Suprapubic skin (tissue), 4 donors: ENCODE measurements around the gene PPP1R1C.

Source experiments
- POLR2A ChIP-seq, 2 donors: fragments of 450-650 bp; IDR thresholded peaks; one replicate each; pipeline ENCODE4 v1.6.1; 2017; ENCODE audit warnings: antibody characterized with exemption in 2 of 2, mild to moderate bottlenecking in 2 of 2, moderate library complexity in 2 of 2
- POLR2AphosphoS5 ChIP-seq, 3 donors: sonication (generic); formaldehyde crosslinking; IDR thresholded peaks; one replicate each; pipeline ENCODE4 v1.6.1; 2017; ENCODE audit warnings: antibody characterized with exemption in 3 of 3
- TF ChIP-seq, protein P1 (sequence below), 2 donors: fragments of 200-600 bp in 1 of 2; fragments of 450-650 bp in 1 of 2; sonication (generic) in 1 of 2; IDR thresholded peaks; one replicate each; pipeline ENCODE4 v1.5.1; 2016 to 2019; ENCODE audit warnings: antibody characterized with exemption in 2 of 2, mild to moderate bottlenecking in 1 of 2, moderate library complexity in 1 of 2

DNA sequence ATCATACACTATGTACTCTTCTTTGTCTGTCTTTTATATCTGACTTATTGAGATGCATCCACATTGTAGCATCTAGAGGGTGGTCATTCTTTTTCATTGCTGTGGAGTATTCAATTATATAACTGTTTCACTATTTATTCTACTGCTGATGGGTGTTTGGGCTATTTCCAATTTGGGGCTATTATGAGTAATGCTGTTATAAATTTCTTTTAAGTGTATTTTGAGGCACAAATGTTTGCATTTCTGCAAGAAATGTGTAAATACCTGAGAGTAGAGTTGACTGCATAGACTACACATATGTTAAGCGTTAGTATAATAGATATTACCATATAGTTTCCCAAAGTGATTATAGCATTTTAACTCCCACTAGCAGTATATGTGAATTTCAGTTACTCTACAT is 26.9 kb upstream of the PPP1R1C start:
- TF ChIP-seq POLR2A (IDR thresholded peaks at IDR 0.05), result no peak
- TF ChIP-seq, protein P1, sequence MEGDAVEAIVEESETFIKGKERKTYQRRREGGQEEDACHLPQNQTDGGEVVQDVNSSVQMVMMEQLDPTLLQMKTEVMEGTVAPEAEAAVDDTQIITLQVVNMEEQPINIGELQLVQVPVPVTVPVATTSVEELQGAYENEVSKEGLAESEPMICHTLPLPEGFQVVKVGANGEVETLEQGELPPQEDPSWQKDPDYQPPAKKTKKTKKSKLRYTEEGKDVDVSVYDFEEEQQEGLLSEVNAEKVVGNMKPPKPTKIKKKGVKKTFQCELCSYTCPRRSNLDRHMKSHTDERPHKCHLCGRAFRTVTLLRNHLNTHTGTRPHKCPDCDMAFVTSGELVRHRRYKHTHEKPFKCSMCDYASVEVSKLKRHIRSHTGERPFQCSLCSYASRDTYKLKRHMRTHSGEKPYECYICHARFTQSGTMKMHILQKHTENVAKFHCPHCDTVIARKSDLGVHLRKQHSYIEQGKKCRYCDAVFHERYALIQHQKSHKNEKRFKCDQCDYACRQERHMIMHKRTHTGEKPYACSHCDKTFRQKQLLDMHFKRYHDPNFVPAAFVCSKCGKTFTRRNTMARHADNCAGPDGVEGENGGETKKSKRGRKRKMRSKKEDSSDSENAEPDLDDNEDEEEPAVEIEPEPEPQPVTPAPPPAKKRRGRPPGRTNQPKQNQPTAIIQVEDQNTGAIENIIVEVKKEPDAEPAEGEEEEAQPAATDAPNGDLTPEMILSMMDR (IDR thresholded peaks at IDR 0.05), result no peak
- TF ChIP-seq POLR2AphosphoS5 (IDR thresholded peaks at IDR 0.05), result no peak
